Fibroblast of lung (primary cell): ENCODE data around the gene GPR37L1. TPM values are rescaled to one million over a fixed set of nuclear protein-coding genes. Genes with fewer than 3 reads are reported as not detected.

Source experiments
- DNase-seq, 2 donors: peaks; one replicate each; pipeline versions ENCODE4 v3.0.0 to v3.0.0-alpha.2; 2010; ENCODE audit warnings: low read depth in 2 of 2
- H2AFZ ChIP-seq: 2 replicates; pipeline ENCODE4 v1.5.1; 2012; ENCODE audit warnings: low read length, control low read depth, inconsistent platforms
- H3K27ac ChIP-seq: 2 replicates; pipeline ENCODE4 v1.5.1; 2011; ENCODE audit warnings: low read length, control low read depth; ENCODE audit not compliant: insufficient read depth
- H3K27me3 ChIP-seq: 2 replicates; pipeline ENCODE4 v1.5.1; 2011; ENCODE audit warnings: mild to moderate bottlenecking, low read length; ENCODE audit not compliant: control insufficient read depth, insufficient read depth
- H3K36me3 ChIP-seq: 2 replicates; pipeline ENCODE4 v1.5.1; 2011; ENCODE audit warnings: low read length; ENCODE audit not compliant: control insufficient read depth, insufficient read depth
- H3K4me1 ChIP-seq: 2 replicates; pipeline ENCODE4 v1.5.1; 2011; ENCODE audit warnings: low read length; ENCODE audit not compliant: control insufficient read depth, insufficient read depth; ENCODE audit errors: extremely low read depth
- H3K4me2 ChIP-seq: 2 replicates; pipeline ENCODE4 v1.5.1; 2011; ENCODE audit warnings: low read length, control low read depth; ENCODE audit not compliant: insufficient read depth; ENCODE audit errors: extremely low read depth
- H3K4me3 ChIP-seq, 4 experiments: fragments of 200-600 bp in 1 of 4; sonication (generic) in 1 of 4; replicated peaks in 1 of 4; 2 replicates each; pipeline ENCODE4 v1.5.1; 2011 to 2016; ENCODE audit warnings: low read length in 4 of 4, low read depth in 3 of 4, mild to moderate bottlenecking in 3 of 4, control low read depth in 2 of 4, inconsistent platforms in 1 of 4, mixed read lengths in 1 of 4; ENCODE audit not compliant: insufficient read depth in 1 of 4; ENCODE audit errors: control extremely low read depth in 1 of 4
- H3K79me2 ChIP-seq: 2 replicates; pipeline ENCODE4 v1.5.1; 2012; ENCODE audit warnings: mild to moderate bottlenecking, low read length, inconsistent platforms; ENCODE audit not compliant: control insufficient read depth, insufficient read depth
- H3K9ac ChIP-seq: 2 replicates; pipeline ENCODE4 v1.5.1; 2011; ENCODE audit warnings: mild to moderate bottlenecking, low read length, control low read depth; ENCODE audit not compliant: insufficient read depth
- H3K9me3 ChIP-seq: 2 replicates; pipeline ENCODE4 v1.5.1; 2012; ENCODE audit warnings: low read depth, low read length; ENCODE audit not compliant: control insufficient read depth, insufficient read depth
- H4K20me1 ChIP-seq: 2 replicates; pipeline ENCODE4 v1.5.1; 2011; ENCODE audit warnings: low read length; ENCODE audit not compliant: control insufficient read depth, insufficient read depth; ENCODE audit errors: extremely low read depth
- CTCF ChIP-seq, 2 donors: IDR thresholded peaks in 1 of 2; conservative IDR thresholded peaks in 1 of 2; 1 replicate in 1 of 2; 2 replicates in 1 of 2; pipeline ENCODE4 v1.5.1; 2011 to 2012; ENCODE audit warnings: low read length in 2 of 2, control low read depth in 1 of 2, inconsistent platforms in 1 of 2, low read depth in 1 of 2, mild to moderate bottlenecking in 1 of 2
- EZH2 ChIP-seq: IDR thresholded peaks from 2 replicates; pipeline ENCODE4 v1.5.1; 2012; ENCODE audit warnings: low read length, control low read depth, mild to moderate bottlenecking; ENCODE audit errors: missing control alignments
- polyA plus RNA-seq, 2 donors: library from polyadenylated mRNA; depleted of rRNA in 1 of 2; stranded (reverse) in 1 of 2; unstranded in 1 of 2; fragments of >200 nt; gene quantifications; 2 replicates each; pipeline ENCODE4 v1.2.1, GENCODE V29; 2011 to 2012; ENCODE audit warnings: missing spikeins in 1 of 2
- total RNA-seq: library from RNA; depleted of rRNA; stranded (reverse); fragments of >200 nt; gene quantifications from 2 replicates; pipeline ENCODE4 v1.2.1, GENCODE V29; 2014

GPR37L1 gene
- total and polyA plus RNA-seq, 2 donors (not counting 1 experiment from before 2014, with no cell fraction given) = not detected

GRCh38 chr1:202130297-202130721, 7.6 kb downstream of the GPR37L1 start:
- Histone ChIP-seq H3K4me3 (no peak overlapping the region), H3K36me3 (peaks cover 7% of the 10 kb centered on the region), H3K9me3 (no peaks in the 10 kb centered on the region), H3K27me3 (peaks cover under 1% of the 10 kb centered on the region), H3K27ac (no peak overlapping the region), H3K9ac (no peak overlapping the region), H3K4me2 (no peak overlapping the region), H2AFZ (no peak overlapping the region), H3K4me1 (peaks cover 2% of the 10 kb centered on the region), H4K20me1 (no peaks in the 10 kb centered on the region), H3K79me2 (no peaks in the 10 kb centered on the region)
- TF ChIP-seq EZH2 = no peak
- TF ChIP-seq CTCF (conservative IDR thresholded peaks at IDR 0.05 in 1 of 2, IDR thresholded peaks at IDR 0.05 in 1 of 2; ENCODE audit: low read depth in 1 of 2, low read length in 2 of 2) = no peak
- DNase-seq = no peak

GRCh38 chr1:202130816-202131522, 8.3 kb downstream of the GPR37L1 start:
- H2AFZ ChIP-seq = no peak overlapping the region
- H3K4me3 ChIP-seq = no peak overlapping the region
- peaks cover 2% of the 10 kb centered on the region for H3K4me1 ChIP-seq
- no peak overlapping the region for H3K9ac ChIP-seq
- no peaks in the 10 kb centered on the region for H3K79me2 ChIP-seq
- H3K36me3 ChIP-seq = peaks cover 7% of the 10 kb centered on the region
- no peak overlapping the region for H3K27ac ChIP-seq
- TF ChIP-seq CTCF (conservative IDR thresholded peaks at IDR 0.05 in 1 of 2, IDR thresholded peaks at IDR 0.05 in 1 of 2; ENCODE audit: low read depth in 1 of 2, low read length in 2 of 2) (no peak), EZH2 (no peak)
- no peaks in the 10 kb centered on the region for H3K9me3 ChIP-seq
- no peaks in the 10 kb centered on the region for H3K27me3 ChIP-seq
- no peak for DNase-seq
- H3K4me2 ChIP-seq = no peak overlapping the region
- H4K20me1 ChIP-seq = no peaks in the 10 kb centered on the region

GRCh38 chr1:202131956-202132821, 9.5 kb downstream of the GPR37L1 start:
- no peak overlapping the region for H3K4me3 ChIP-seq
- H4K20me1 ChIP-seq = no peaks in the 10 kb centered on the region
- H3K4me2 ChIP-seq = no peak overlapping the region
- no peak overlapping the region for H3K9ac ChIP-seq
- H3K27me3 ChIP-seq = no peaks in the 10 kb centered on the region
- H3K79me2 ChIP-seq = no peaks in the 10 kb centered on the region
- TF ChIP-seq CTCF (conservative IDR thresholded peaks at IDR 0.05 in 1 of 2, IDR thresholded peaks at IDR 0.05 in 1 of 2; ENCODE audit: low read depth in 1 of 2, low read length in 2 of 2) = no peak
- TF ChIP-seq EZH2 = no peak
- H3K9me3 ChIP-seq = no peaks in the 10 kb centered on the region
- peaks cover 7% of the 10 kb centered on the region for H3K36me3 ChIP-seq
- no peak for DNase-seq
- no peak overlapping the region for H3K27ac ChIP-seq
- H3K4me1 ChIP-seq = peaks cover 2% of the 10 kb centered on the region
- no peak overlapping the region for H2AFZ ChIP-seq
